Measurements from ENCODE around the gene SPATS2. TPM values are rescaled to one million over a fixed set of nuclear protein-coding genes. Genes with fewer than 3 reads are reported as not detected.

SPATS2 gene
- total and polyA plus RNA-seq, 7 donors: 6.9 to 32.1 (median 11.7) TPM

DNA sequence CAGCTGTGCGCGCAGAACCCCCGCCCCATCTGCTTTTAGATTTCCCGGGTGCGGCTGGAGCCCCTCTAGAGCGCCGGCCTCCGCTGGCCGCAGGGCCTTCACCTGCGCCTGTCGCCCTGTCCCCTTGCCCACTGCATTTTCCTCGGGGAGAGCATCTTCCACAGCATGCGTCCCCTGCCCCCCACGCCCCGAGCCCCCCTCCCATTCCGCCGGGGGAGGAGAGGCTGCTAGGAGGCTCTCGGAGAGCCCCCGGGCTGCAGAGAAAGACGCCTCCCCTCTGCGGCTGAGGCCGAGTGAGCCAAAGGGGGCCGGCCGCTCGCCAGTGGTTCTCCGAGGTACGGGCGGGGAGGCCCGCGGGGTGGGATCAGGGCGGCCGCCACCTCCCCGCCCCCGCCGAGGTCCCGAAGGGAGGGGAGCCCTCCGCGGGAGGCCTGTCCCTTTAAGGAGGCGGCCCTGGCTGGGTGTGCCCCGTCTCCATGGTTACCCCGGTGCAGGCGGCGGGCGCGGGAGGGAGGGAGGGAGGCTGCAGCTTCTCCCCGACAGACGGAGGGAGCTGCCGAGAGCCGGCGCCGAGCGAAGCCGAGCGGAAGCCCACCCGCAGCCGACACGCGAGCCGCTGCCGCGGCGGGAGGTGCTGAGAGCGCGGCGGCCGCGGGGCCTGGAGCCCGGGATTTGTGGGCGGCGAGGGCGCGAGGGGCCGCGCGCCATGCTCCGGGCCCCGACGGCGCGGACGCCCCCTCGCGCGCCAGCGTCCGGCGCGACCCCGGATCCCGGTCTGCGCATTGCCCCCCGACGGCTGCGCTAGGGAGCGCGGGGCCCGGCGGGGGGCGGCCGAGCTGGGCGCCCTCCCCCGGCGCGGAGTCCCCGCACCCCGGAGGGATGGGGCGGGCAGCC lies 171.5 kb downstream of the SPATS2 start, which contains the start of gene KCNH3:
KCNH3 (plus strand) TSS at position 521 of the 894 bp plus-strand sequence. CDS start 387 bp downstream, outside the sequence.
- intact Hi-C loops (cut with DNase I): no loop called here
- H3K4me3 ChIP-seq: peak within 1 kb of the TSS; percentile 9 to 54 (median 48)
- TF ChIP-seq, protein P1, sequence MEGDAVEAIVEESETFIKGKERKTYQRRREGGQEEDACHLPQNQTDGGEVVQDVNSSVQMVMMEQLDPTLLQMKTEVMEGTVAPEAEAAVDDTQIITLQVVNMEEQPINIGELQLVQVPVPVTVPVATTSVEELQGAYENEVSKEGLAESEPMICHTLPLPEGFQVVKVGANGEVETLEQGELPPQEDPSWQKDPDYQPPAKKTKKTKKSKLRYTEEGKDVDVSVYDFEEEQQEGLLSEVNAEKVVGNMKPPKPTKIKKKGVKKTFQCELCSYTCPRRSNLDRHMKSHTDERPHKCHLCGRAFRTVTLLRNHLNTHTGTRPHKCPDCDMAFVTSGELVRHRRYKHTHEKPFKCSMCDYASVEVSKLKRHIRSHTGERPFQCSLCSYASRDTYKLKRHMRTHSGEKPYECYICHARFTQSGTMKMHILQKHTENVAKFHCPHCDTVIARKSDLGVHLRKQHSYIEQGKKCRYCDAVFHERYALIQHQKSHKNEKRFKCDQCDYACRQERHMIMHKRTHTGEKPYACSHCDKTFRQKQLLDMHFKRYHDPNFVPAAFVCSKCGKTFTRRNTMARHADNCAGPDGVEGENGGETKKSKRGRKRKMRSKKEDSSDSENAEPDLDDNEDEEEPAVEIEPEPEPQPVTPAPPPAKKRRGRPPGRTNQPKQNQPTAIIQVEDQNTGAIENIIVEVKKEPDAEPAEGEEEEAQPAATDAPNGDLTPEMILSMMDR (IDR thresholded peaks at IDR 0.05): no peak
- H3K27me3 ChIP-seq: peaks cover 25 to 73% (median 39%) of the 10 kb centered on the region in 3 donors
- peaks cover 0 to 23% (median 18%) of the 10 kb centered on the region in 4 donors for H3K4me1 ChIP-seq
- DNase-seq: peak; percentile 90
- 1 to 2% methylated on average over 107 of the region's 107 CpGs for WGBS, 2 donors
- no peaks in the 10 kb centered on the region for H3K36me3 ChIP-seq
- H3K27ac ChIP-seq: no peak within 1 kb of the TSS
- H3K9me3 ChIP-seq: no peaks in the 10 kb centered on the region

DNA sequence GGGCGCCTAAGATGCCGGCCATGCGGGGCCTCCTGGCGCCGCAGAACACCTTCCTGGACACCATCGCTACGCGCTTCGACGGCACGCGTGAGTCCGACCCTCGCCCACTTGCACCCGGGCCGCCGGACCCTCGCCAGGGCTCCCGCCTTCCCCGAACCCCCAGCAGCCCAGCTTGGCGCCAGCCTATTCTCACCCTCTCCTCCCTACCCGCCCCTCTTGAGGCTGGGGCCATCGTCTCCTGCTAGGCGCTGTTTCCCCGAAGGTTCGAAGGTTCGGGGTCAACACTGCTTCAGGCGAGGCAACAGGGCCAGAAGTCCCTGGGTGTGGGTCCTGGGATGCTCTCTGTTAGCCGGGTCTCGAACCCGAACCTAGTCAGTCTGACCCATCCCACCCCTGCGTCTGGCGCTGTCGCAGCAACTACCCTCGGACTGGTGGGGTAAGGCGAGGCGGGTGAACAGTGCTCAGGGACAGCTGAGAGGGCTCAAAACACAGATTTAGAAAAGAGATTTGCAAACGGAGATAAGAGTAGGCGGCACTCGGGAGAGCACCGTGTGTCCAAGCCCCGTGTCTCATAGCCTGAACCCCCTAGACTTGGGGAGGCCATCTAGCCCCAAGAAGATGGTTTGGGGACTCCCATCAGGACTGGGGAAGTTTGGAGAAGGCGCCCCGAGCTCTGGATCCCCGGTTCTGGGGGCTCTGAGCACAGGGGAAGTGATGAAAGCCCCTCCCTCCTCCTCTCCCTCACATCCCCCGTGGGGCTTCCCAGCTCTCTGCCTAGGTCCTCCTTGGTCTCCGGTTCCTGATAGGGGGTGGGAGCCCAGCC lies 172.4 kb downstream of the SPATS2 start:
- no peak for TF ChIP-seq EP300 (IDR thresholded peaks at IDR 0.05)
- TF ChIP-seq POLR2A (IDR thresholded peaks at IDR 0.05): no peak
- TF ChIP-seq POLR2AphosphoS5 (IDR thresholded peaks at IDR 0.05): no peak
- TF ChIP-seq, protein P1 (IDR thresholded peaks at IDR 0.05): no peak
- Histone ChIP-seq H3K36me3 (no peaks in the 10 kb centered on the region), H3K27ac (no peak overlapping the region), H3K27me3 (peaks cover 25 to 76% (median 47%) of the 10 kb centered on the region in 3 donors), H3K4me1 (peaks cover 0 to 23% (median 18%) of the 10 kb centered on the region in 4 donors), H3K9me3 (no peaks in the 10 kb centered on the region), H3K4me3 (peak overlapping the region in 3 of 4 donors; percentile 48 to 54 (median 48))
- peak; percentile 58 for DNase-seq
- intact Hi-C loops (cut with DNase I): no loop called here
- 11 to 14% methylated on average over 47 of the region's 47 CpGs for WGBS, 2 donors

DNA sequence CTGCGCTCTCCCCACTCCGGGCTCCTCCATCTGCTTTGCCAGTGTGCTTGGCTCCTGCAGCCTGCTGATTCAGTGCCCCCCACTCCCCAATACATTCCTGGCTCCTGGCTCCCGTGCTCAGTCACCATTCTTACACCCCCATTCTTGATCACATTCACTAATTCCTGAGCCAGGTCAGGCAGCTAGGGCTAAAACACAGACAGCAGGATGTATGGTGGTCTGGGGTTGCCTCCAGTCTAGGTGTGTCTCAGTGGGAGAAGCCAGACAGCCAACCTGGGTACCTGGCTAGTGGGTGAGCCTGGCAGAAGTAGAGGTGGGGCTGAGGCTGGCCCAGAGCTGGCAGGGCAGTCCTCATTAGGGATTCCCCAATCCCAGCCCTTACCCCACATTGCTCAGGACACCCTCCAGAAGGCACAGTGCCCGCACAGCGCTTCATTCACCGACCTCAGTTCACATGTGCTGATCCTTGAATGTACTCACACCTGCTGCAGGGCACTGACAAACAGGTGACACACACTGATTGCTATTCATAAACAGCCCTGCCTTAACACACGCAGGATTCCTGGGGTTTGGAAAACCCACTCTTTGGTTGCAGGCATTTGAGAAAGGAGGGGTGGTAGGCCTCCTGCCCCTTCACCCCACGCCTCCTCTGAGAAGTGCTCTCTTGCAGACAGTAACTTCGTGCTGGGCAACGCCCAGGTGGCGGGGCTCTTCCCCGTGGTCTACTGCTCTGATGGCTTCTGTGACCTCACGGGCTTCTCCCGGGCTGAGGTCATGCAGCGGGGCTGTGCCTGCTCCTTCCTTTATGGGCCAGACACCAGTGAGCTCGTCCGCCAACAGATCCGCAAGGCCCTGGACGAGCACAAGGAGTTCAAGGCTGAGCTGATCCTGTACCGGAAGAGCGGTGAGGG lies 173.2 kb downstream of the SPATS2 start:
- 37 to 67% methylated on average over 21 of the region's 21 CpGs for WGBS, 2 donors
- Histone ChIP-seq H3K4me3 (no peak overlapping the region), H3K27me3 (peaks cover 25 to 76% (median 53%) of the 10 kb centered on the region in 3 donors), H3K9me3 (no peaks in the 10 kb centered on the region), H3K27ac (no peak overlapping the region), H3K4me1 (peaks cover 0 to 23% (median 18%) of the 10 kb centered on the region in 4 donors), H3K36me3 (no peaks in the 10 kb centered on the region)
- TF ChIP-seq EP300 (IDR thresholded peaks at IDR 0.05): no peak
- TF ChIP-seq POLR2AphosphoS5 (IDR thresholded peaks at IDR 0.05): no peak
- no peak for TF ChIP-seq POLR2A (IDR thresholded peaks at IDR 0.05)
- TF ChIP-seq, protein P1 (IDR thresholded peaks at IDR 0.05): no peak
- intact Hi-C loops (cut with DNase I): no loop called here
- peak; percentile 52 for DNase-seq

DNA sequence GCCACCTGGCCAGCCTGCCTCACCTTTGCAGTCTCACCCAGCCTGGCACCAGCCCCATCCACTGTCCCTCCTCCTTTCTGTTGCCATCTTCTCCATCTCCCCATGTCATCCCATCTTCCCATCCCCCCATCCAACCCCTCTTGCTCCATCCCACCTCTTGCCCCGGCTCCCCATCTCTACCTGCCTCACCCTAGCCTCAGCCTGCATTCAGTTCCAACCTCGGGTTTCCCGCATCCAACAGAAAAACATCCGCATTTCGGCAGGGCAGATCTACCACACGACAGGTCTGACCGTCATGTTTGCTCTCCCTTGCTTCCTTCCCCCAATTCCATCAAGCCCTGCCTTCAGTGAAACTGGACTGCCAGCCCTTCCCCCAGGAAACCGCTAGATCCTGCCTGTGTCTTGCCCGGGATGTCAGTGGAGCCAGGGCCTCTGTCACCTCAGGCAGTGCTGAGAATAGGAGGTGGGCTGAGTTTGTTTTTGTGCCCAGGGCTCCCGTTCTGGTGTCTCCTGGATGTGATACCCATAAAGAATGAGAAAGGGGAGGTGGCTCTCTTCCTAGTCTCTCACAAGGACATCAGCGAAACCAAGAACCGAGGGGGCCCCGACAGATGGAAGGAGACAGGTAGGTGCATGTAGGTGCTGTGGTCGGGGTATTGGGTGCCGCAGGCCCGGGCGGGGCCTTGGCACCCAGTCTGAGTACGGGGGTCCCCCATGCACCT lies 174.0 kb downstream of the SPATS2 start:
- H3K4me1 ChIP-seq: peaks cover 0 to 23% (median 18%) of the 10 kb centered on the region in 4 donors
- H3K27ac ChIP-seq: no peak overlapping the region
- WGBS, 2 donors: 85 to 89% methylated on average over 18 of the region's 18 CpGs
- H3K27me3 ChIP-seq: peaks cover 25 to 76% (median 61%) of the 10 kb centered on the region in 3 donors
- no peak overlapping the region for H3K4me3 ChIP-seq
- no peaks in the 10 kb centered on the region for H3K36me3 ChIP-seq
- TF ChIP-seq, protein P1 (IDR thresholded peaks at IDR 0.05): no peak
- TF ChIP-seq POLR2AphosphoS5 (IDR thresholded peaks at IDR 0.05): no peak
- no peak for TF ChIP-seq POLR2A (IDR thresholded peaks at IDR 0.05)
- TF ChIP-seq EP300 (IDR thresholded peaks at IDR 0.05): no peak
- intact Hi-C loops (cut with DNase I): no loop called here
- DNase-seq: peak; percentile 53
- H3K9me3 ChIP-seq: no peaks in the 10 kb centered on the region

Measured in sigmoid colon (tissue), 7 donors.